T-helper 1 cell treated with Interleukin-12 subunit alpha and Interleukin-12 subunit beta and Interleukin-4 antibody, amounts not matched to agents 30 μg/mL and 1 μg/mL, for 36 hours (primary cell): ENCODE results near the gene SMPX.

Source experiments
- H3K27ac Mint-ChIP-seq: one replicate; pipeline ENCODE4 v1.8.0; 2021; ENCODE audit warnings: mild to moderate bottlenecking, mixed read lengths
- H3K27me3 Mint-ChIP-seq: one replicate; pipeline ENCODE4 v1.8.0; 2021; ENCODE audit warnings: low read depth, mixed read lengths
- H3K36me3 Mint-ChIP-seq: one replicate; pipeline ENCODE4 v1.8.0; 2021; ENCODE audit warnings: low read depth, mixed read lengths
- H3K4me1 Mint-ChIP-seq: one replicate; pipeline ENCODE4 v1.8.0; 2021; ENCODE audit warnings: low read depth, mixed read lengths
- H3K4me3 Mint-ChIP-seq: one replicate; pipeline ENCODE4 v1.8.0; 2021; ENCODE audit warnings: mild to moderate bottlenecking, moderate library complexity, mixed read lengths
- H3K9me3 Mint-ChIP-seq: one replicate; pipeline ENCODE4 v1.8.0; 2021; ENCODE audit warnings: mixed read lengths

SMPX gene

DNA sequence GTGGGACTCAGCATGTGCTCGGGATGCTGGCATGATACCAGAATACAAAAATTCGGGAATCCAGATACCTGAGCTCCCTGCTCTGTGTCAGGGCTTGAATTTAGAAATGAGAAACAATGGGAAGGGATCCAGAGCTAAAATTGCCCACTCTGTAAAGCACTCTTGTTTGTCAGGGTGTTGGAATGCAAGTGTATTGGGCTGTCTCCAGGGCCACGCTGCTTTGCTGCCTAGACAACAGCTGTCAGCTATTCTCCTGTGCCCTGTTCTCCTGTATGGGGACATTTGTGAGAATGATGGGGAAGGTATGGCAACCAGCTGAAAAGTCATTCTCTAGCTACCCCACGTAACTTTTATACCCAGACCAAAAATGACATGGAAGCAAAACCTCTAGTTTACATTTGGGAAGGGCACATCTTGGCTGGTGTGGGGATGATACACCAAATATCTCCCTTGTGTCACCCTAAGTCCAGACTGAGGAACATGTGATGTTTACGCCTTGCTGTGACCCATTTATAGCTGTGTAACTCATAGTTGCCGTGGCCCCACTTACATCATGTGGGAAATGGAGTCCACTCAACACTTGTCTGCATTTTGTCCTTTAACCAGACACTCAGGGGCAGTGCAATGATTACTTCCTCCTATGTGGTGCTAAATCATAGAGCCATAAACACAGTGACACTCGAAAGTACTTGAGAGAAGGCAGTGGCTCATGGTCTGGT, 46.6 kb downstream of the SMPX start:
- H3K9me3 Mint-ChIP-seq, result no peaks in the 10 kb centered on the region
- H3K4me3 Mint-ChIP-seq, result no peak overlapping the region
- no peaks in the 10 kb centered on the region for H3K4me1 Mint-ChIP-seq
- H3K27ac Mint-ChIP-seq, result no peak overlapping the region
- H3K27me3 Mint-ChIP-seq, result no peaks in the 10 kb centered on the region
- H3K36me3 Mint-ChIP-seq, result no peaks in the 10 kb centered on the region

DNA sequence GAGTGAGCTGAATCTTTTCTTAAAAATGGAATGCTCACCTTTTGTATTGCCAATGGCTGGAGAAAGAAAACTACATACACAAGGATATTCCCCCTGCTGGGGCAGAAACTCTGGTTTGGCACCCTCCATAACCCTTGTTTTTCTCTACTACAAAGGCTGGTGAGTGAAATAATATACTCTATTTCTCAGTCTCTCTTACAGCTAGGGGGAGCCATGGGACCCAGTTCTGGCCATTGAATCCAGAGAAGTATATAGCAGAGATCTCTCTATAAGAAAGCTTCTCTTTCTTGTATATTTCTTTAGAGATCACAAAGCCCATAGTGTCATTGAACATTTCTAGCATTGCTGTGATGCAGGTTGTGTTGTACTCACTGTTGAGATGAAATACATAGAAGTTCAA, 49.8 kb downstream of the SMPX start:
- Mint-ChIP-seq H3K4me1 (no peaks in the 10 kb centered on the region), H3K9me3 (no peaks in the 10 kb centered on the region), H3K27me3 (no peaks in the 10 kb centered on the region), H3K4me3 (no peak overlapping the region), H3K36me3 (no peaks in the 10 kb centered on the region), H3K27ac (no peak overlapping the region)

DNA sequence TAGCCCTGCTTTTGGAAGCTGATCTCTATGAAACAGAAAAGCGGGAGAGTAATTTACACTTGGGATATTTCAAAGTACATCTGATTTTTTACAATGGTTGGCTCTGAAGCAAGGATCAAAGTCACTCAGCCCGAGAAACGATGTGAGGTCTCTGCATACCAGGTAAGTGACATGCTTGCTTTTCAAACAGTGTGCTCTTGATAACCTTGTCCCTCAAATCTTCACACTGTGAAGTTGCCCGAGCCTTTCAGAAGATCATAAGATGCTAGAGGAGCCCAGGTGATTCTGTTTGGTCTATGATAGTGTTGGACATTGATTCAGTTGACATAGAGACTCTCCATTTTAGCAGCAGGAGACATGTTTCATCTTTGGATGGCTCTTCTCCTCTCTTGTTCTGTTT, 52.7 kb downstream of the SMPX start:
- no peaks in the 10 kb centered on the region for H3K4me1 Mint-ChIP-seq
- no peaks in the 10 kb centered on the region for H3K27me3 Mint-ChIP-seq
- H3K36me3 Mint-ChIP-seq, result no peaks in the 10 kb centered on the region
- H3K4me3 Mint-ChIP-seq, result no peak overlapping the region
- no peak overlapping the region for H3K27ac Mint-ChIP-seq
- H3K9me3 Mint-ChIP-seq, result no peaks in the 10 kb centered on the region

DNA sequence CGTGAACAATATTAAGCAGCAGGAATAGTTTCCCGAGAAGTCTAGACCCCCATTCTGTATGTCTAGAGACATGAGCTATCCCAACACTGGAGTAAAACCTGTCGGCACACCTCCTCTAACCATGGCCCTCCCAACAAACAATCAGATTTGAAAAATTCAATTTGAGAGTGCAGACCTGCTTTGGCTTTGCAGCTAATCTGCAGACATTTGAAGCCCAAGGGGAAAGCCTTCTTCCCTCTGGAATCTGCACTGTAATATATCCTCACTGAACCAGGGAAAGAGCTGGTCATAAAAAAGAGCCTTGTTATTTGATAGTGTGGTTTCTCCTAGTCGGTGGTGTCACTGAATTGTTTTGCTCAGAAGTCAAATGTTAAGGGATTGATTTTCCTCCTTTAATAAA, 55.2 kb downstream of the SMPX start:
- no peak overlapping the region for H3K4me3 Mint-ChIP-seq
- H3K27me3 Mint-ChIP-seq, result no peaks in the 10 kb centered on the region
- no peaks in the 10 kb centered on the region for H3K9me3 Mint-ChIP-seq
- H3K4me1 Mint-ChIP-seq, result no peaks in the 10 kb centered on the region
- H3K36me3 Mint-ChIP-seq, result no peaks in the 10 kb centered on the region
- no peak overlapping the region for H3K27ac Mint-ChIP-seq

GRCh38 chrX:21700967-21701366, 56.9 kb downstream of the SMPX start:
- H3K9me3 Mint-ChIP-seq, result no peaks in the 10 kb centered on the region
- no peaks in the 10 kb centered on the region for H3K27me3 Mint-ChIP-seq
- H3K27ac Mint-ChIP-seq, result no peak overlapping the region
- H3K36me3 Mint-ChIP-seq, result no peaks in the 10 kb centered on the region
- no peak overlapping the region for H3K4me3 Mint-ChIP-seq
- H3K4me1 Mint-ChIP-seq, result no peaks in the 10 kb centered on the region

DNA sequence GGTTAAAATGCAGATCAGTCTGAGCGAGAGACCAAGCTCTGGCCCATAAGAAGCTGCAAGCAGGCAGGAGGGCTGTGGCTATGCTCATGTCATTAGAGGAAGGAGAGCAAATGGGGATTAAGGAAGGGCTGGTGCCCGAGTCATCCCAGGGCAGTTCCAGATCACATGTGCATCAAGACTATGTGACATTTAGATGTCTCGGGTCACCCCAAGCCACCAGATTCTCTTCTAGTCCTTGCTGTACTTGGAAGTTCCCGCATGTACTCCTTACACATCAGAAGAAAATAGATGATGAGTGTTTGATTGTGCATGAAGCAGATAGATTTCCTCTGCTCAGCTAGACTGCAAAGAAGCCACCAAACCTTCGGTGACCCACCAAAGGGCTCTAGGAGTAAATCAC, 57.6 kb downstream of the SMPX start:
- H3K4me1 Mint-ChIP-seq, result no peaks in the 10 kb centered on the region
- no peaks in the 10 kb centered on the region for H3K36me3 Mint-ChIP-seq
- no peak overlapping the region for H3K4me3 Mint-ChIP-seq
- no peaks in the 10 kb centered on the region for H3K9me3 Mint-ChIP-seq
- H3K27ac Mint-ChIP-seq, result no peak overlapping the region
- H3K27me3 Mint-ChIP-seq, result no peaks in the 10 kb centered on the region

- Mint-ChIP-seq H3K4me3 (no peak overlapping the region), H3K27me3 (no peaks in the 10 kb centered on the region)
Measured at GRCh38 chrX:21699136-21699535, 58.8 kb downstream of the SMPX start.

GRCh38 chrX:21698272-21698671, 59.6 kb downstream of the SMPX start:
- no peak overlapping the region for H3K4me3 Mint-ChIP-seq
- H3K27ac Mint-ChIP-seq, result no peak overlapping the region
- H3K4me1 Mint-ChIP-seq, result no peaks in the 10 kb centered on the region
- H3K36me3 Mint-ChIP-seq, result no peaks in the 10 kb centered on the region
- no peaks in the 10 kb centered on the region for H3K27me3 Mint-ChIP-seq
- no peaks in the 10 kb centered on the region for H3K9me3 Mint-ChIP-seq

More at GRCh38 chrX:21699136-21699535, 58.8 kb downstream of the SMPX start:
- Mint-ChIP-seq H3K9me3 (no peaks in the 10 kb centered on the region), H3K27ac (no peak overlapping the region), H3K36me3 (no peaks in the 10 kb centered on the region), H3K4me1 (no peaks in the 10 kb centered on the region)

DNA sequence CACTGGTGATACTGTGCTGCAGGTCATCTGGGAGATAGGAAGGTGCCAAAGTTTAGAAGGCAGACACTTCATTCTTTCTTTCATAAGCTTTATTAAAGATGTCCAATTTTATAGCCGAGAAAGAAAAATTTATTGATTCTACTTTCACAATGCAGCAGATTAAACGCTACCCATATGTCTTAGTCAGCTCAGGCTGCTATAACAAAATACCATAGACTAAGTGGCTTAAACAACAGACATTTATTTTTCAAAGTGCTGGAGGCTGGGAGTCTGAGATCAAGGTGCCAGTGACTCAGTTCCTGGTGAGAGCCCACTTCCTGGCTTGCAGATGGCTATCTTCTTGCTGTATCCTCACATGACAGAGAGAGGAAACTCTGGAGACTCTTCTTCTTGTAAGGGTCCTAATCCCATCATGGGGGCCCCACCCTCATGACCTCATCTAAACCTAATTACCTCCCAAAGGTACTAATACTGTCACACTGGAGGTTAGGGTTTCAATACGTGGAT, 66.4 kb downstream of the SMPX start:
- Mint-ChIP-seq H3K27me3 (no peaks in the 10 kb centered on the region), H3K9me3 (no peaks in the 10 kb centered on the region), H3K27ac (no peak overlapping the region), H3K4me1 (peaks cover 2% of the 10 kb centered on the region), H3K4me3 (no peak overlapping the region), H3K36me3 (no peaks in the 10 kb centered on the region)

DNA sequence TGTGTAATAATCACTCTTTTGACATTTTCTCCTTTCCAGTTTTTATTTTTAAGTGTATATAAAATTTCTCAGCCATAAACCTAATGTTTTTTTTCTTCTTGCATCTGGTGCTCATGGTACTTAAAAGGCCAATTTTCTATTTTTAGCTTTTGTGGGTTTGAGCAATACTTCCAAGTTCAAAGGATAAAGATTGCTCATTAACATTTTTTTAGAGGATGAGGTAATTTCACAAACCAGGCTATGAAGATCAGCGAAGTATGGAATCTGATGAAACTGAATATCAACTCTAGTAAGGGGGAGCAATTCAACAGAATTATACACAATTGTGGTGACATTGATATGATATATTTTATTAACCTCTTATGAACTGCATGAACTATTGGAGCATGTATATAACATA, 74.0 kb downstream of the SMPX start:
- no peak overlapping the region for H3K27ac Mint-ChIP-seq
- H3K9me3 Mint-ChIP-seq, result no peaks in the 10 kb centered on the region
- no peak overlapping the region for H3K4me3 Mint-ChIP-seq

GRCh38 chrX:21678048-21678612, 79.8 kb downstream of the SMPX start:
- H3K9me3 Mint-ChIP-seq, result no peaks in the 10 kb centered on the region
- H3K4me3 Mint-ChIP-seq, result no peak overlapping the region
- no peaks in the 10 kb centered on the region for H3K36me3 Mint-ChIP-seq
- H3K27ac Mint-ChIP-seq, result no peak overlapping the region
- H3K27me3 Mint-ChIP-seq, result no peaks in the 10 kb centered on the region
- no peaks in the 10 kb centered on the region for H3K4me1 Mint-ChIP-seq

More for the DNA sequence above, 74.0 kb downstream of the SMPX start:
- no peaks in the 10 kb centered on the region for H3K4me1 Mint-ChIP-seq
- H3K27me3 Mint-ChIP-seq, result peaks cover 3% of the 10 kb centered on the region
- no peaks in the 10 kb centered on the region for H3K36me3 Mint-ChIP-seq

DNA sequence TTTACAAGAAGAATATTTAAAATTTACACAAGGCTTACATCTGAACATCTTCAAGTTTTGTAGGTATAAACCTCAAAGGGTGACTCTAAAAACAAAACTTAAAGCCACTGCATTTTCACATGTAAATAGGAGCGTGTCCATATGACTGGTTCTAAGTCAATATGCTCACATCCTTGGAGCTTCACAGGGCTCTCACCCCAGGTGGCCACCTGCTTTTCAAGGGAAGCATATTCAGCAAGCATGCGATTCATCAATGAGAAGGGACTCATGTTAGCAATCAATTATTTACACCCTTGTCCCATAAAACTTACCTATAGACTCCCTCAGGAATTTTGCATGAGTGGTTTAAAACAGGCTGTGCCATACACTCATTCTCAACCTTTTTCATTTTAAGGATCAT, 82.0 kb downstream of the SMPX start:
- H3K4me3 Mint-ChIP-seq, result no peak overlapping the region

DNA sequence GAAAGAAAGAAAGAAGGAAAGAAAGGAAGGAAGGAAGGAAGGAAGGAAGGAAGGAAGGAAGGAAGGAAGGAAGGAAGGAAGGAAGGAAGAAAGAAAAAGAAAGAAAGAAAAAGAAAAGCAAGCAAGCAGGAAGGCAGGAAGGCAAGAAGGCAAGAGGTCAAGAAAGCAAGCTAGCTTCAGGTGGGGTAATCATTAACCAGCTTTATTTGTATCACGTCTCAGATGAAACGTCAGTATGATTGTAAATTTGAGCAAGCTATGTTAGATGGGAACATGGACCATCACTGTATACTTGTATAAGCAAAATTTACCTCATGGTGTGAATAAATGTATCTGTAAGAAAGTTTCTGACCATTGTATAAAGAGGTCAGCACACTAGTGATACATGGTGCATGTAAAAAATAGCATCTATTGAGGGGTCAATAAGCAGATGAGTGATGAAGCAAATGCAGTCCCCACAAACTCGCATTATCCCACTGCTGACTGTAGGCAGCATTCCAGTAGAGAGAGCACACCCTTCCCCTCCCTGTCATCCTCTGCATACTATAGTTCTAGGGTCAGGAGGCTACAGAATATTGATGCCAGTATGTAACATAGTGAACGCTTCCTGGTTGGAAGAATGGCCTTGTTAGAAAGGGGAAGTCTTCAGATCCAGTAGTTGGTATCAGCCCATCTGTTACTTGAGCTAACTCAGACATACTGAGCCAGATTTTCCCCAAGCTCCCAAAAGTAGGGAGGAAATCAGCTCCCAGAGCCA, 83.3 kb downstream of the SMPX start:
- H3K9me3 Mint-ChIP-seq, result no peaks in the 10 kb centered on the region
- H3K4me3 Mint-ChIP-seq, result no peak overlapping the region
- H3K36me3 Mint-ChIP-seq, result no peaks in the 10 kb centered on the region
- no peak overlapping the region for H3K27ac Mint-ChIP-seq
- no peaks in the 10 kb centered on the region for H3K4me1 Mint-ChIP-seq
- H3K27me3 Mint-ChIP-seq, result no peaks in the 10 kb centered on the region

More for the DNA sequence above, 82.0 kb downstream of the SMPX start:
- Mint-ChIP-seq H3K36me3 (no peaks in the 10 kb centered on the region), H3K4me1 (no peaks in the 10 kb centered on the region), H3K27me3 (no peaks in the 10 kb centered on the region), H3K9me3 (no peaks in the 10 kb centered on the region), H3K27ac (no peak overlapping the region)

DNA sequence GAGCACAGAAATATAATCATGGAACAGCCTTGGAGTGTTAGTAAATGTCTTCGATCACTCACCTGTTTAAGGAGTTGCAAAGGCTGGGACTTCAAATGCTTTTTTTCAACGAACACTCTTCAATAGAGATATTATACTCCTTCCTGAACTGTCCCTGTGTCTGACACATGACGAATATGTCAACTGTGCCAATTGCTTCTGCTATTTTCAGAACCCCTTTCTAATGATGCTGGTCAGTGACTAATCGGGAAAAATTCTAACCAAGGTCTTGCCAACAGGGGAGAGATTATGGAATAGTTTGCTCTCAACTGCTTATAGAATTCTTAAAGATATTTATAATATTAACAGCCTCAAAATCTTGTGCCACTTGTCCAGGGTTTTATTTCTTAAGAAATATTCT, 91.2 kb downstream of the SMPX start:
- Mint-ChIP-seq H3K4me1 (no peaks in the 10 kb centered on the region), H3K4me3 (no peak overlapping the region), H3K36me3 (no peaks in the 10 kb centered on the region)

DNA sequence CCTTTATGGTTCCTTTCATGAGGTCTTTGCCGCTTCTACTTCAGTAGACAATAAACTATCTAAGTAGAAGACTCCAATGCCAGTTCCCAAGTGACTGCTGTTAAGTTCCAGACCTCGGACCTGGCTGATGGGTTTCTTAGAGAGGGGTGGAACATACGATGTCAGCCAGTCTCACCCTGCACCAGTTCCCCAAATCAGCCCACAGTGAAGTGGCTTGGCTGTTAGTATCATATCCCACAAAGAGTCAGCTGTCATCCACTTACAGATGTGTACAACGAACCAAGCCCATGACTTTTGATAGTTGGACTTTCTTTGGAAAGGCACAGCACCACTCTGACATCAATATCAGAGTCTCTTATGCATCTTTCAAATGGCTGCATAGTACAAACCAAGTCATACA, 91.7 kb downstream of the SMPX start:
- H3K4me3 Mint-ChIP-seq, result no peak overlapping the region
- H3K27me3 Mint-ChIP-seq, result peaks cover 6% of the 10 kb centered on the region
- no peak overlapping the region for H3K27ac Mint-ChIP-seq
- H3K4me1 Mint-ChIP-seq, result no peaks in the 10 kb centered on the region
- H3K36me3 Mint-ChIP-seq, result no peaks in the 10 kb centered on the region
- no peaks in the 10 kb centered on the region for H3K9me3 Mint-ChIP-seq

More for the DNA sequence above, 91.2 kb downstream of the SMPX start:
- Mint-ChIP-seq H3K27ac (no peak overlapping the region), H3K9me3 (no peaks in the 10 kb centered on the region), H3K27me3 (peaks cover 6% of the 10 kb centered on the region)
